GM12878 (cell line): ENCODE measurements around the gene CYBB.

ENCODE experiments used
- CTCF ChIP-seq, 3 experiments: IDR thresholded peaks in 2 of 3; conservative IDR thresholded peaks in 1 of 3; 2 replicates each; pipeline ENCODE4 v1.5.1; 2011; ENCODE audit warnings: low read depth in 3 of 3, low read length in 3 of 3, mild to moderate bottlenecking in 3 of 3, control low read depth in 2 of 3, moderate library complexity in 2 of 3, inconsistent platforms in 1 of 3, mixed read lengths in 1 of 3; ENCODE audit not compliant: control insufficient read depth in 2 of 3, insufficient read depth in 1 of 3; ENCODE audit errors: extremely low read depth in 1 of 3
- PAX8 ChIP-seq: fragments of 450-650 bp; IDR thresholded peaks from 2 replicates; pipeline ENCODE4 v1.6.1; 2017; ENCODE audit warnings: mild to moderate bottlenecking, moderate library complexity
- POLR2A ChIP-seq: IDR thresholded peaks from 2 replicates; pipeline ENCODE4 v1.6.1; 2011; ENCODE audit warnings: low read depth, mild to moderate bottlenecking, low read length

- TF ChIP-seq PAX8 (0 out of 2 replicates have a peak, but pooled peaks have one; percentile 26), CTCF (IDR thresholded peaks at IDR 0.05 in 2 of 3, conservative IDR thresholded peaks at IDR 0.05 in 1 of 3; ENCODE audit: control insufficient read depth in 2 of 3, extremely low read depth in 1 of 3, insufficient read depth in 1 of 3, low read depth in 3 of 3, low read length in 3 of 3) (no peak), POLR2A (no peak)
Measured at GRCh38 chrX:37786624-37787422, 7.0 kb downstream of the CYBB start.
